Keratinocyte (primary cell): ENCODE data around the gene EMP2. TPM values are rescaled to one million over a fixed set of nuclear protein-coding genes. Genes with fewer than 3 reads are reported as not detected.

Experiments
- DNase-seq: peaks from one replicate; pipeline ENCODE4 v3.0.0-alpha.2; 2011; ENCODE audit warnings: low read depth, missing footprints, low spot score
- FAIRE-seq: peaks from 2 replicates; lab custom pipeline; 2011; peaks lifted over from hg19 to GRCh38; lab: Jason Lieb, UNC
- H2AFZ ChIP-seq: 2 replicates; pipeline ENCODE4 v1.6.0; 2012; ENCODE audit warnings: low read length, control low read depth, inconsistent platforms; ENCODE audit not compliant: control insufficient read depth
- H3K27ac ChIP-seq: 2 replicates; pipeline ENCODE4 v1.5.1; 2011; ENCODE audit warnings: low read length; ENCODE audit not compliant: control insufficient read depth, insufficient read depth
- H3K27me3 ChIP-seq: 3 replicates; pipeline ENCODE4 v1.6.0; 2011; ENCODE audit warnings: low read length; ENCODE audit not compliant: control insufficient read depth, insufficient read depth; ENCODE audit errors: extremely low read depth
- H3K36me3 ChIP-seq, 2 experiments: 2 replicates in 1 of 2; 3 replicates in 1 of 2; pipeline ENCODE4 v1.5.1; 2011; ENCODE audit warnings: low read length in 2 of 2, mild to moderate bottlenecking in 1 of 2; ENCODE audit not compliant: control insufficient read depth in 2 of 2, insufficient read depth in 2 of 2; ENCODE audit errors: extremely low read depth in 1 of 2
- H3K4me1 ChIP-seq: 3 replicates; pipeline ENCODE4 v1.5.1; 2011; ENCODE audit warnings: low read length; ENCODE audit not compliant: control insufficient read depth, insufficient read depth; ENCODE audit errors: extremely low read depth
- H3K4me2 ChIP-seq: 3 replicates; pipeline ENCODE4 v1.6.0; 2011; ENCODE audit warnings: low read depth, low read length; ENCODE audit not compliant: control insufficient read depth, insufficient read depth; ENCODE audit errors: extremely low read depth
- H3K4me3 ChIP-seq, 3 experiments: fragments of 200-600 bp in 1 of 3; sonication (generic) in 1 of 3; 2 replicates in 2 of 3; 3 replicates in 1 of 3; pipeline ENCODE4 v1.5.1; 2011 to 2016; ENCODE audit warnings: low read length in 3 of 3, mild to moderate bottlenecking in 3 of 3, control low read depth in 2 of 3, inconsistent platforms in 1 of 3, low read depth in 1 of 3, mixed read lengths in 1 of 3, mixed run types in 1 of 3, moderate library complexity in 1 of 3; ENCODE audit not compliant: control insufficient read depth in 2 of 3, insufficient read depth in 2 of 3; ENCODE audit errors: extremely low read depth in 1 of 3
- H3K79me2 ChIP-seq: 2 replicates; pipeline ENCODE4 v1.6.0; 2012; ENCODE audit warnings: low read length; ENCODE audit not compliant: control insufficient read depth, insufficient read depth
- H3K9ac ChIP-seq: 3 replicates; pipeline ENCODE4 v1.6.0; 2011; ENCODE audit warnings: low read length; ENCODE audit not compliant: control insufficient read depth, insufficient read depth; ENCODE audit errors: extremely low read depth
- H3K9me1 ChIP-seq: 3 replicates; pipeline ENCODE4 v1.6.0; 2011; ENCODE audit warnings: low read length; ENCODE audit not compliant: control insufficient read depth, insufficient read depth; ENCODE audit errors: extremely low read depth
- H3K9me3 ChIP-seq: 2 replicates; pipeline ENCODE4 v1.5.1; 2012; ENCODE audit warnings: low read depth, low read length; ENCODE audit not compliant: control insufficient read depth
- H4K20me1 ChIP-seq: 3 replicates; pipeline ENCODE4 v1.6.0; 2011; ENCODE audit warnings: low read length; ENCODE audit not compliant: control insufficient read depth, insufficient read depth; ENCODE audit errors: extremely low read depth
- EZH2 ChIP-seq: IDR thresholded peaks from one replicate; pipeline ENCODE4 v1.6.1; 2012; ENCODE audit warnings: inconsistent platforms, mild to moderate bottlenecking, low read length, moderate library complexity
- dilution Hi-C: fragments of 300-500 bp; cut with MboI; formaldehyde crosslinking; loops from one replicate; pipeline ENCODE4 v1.7.0; 2020; ENCODE audit warnings: low sequenced_read_pairs; ENCODE audit not compliant: extremely low pct_ligation_motif_present
- polyA plus RNA-seq, 5 experiments: library from polyadenylated mRNA; depleted of rRNA in 3 of 5; stranded (reverse) in 3 of 5; stranded (forward) in 1 of 5; unstranded in 1 of 5; fragments of >200 nt; gene quantifications; 1 replicate in 1 of 5; 2 replicates in 3 of 5; 3 replicates in 1 of 5; pipeline versions ENCODE4 v1.2.1 to v1.2.3, GENCODE V29; 2011 to 2012; ENCODE audit warnings: missing spikeins in 2 of 5, low read depth in 1 of 5, low replicate concordance in 1 of 5
- TF ChIP-seq, protein P1 (sequence below), 3 experiments: IDR thresholded peaks in 1 of 3; conservative IDR thresholded peaks in 1 of 3; optimal IDR thresholded peaks in 1 of 3; 2 replicates in 2 of 3; 3 replicates in 1 of 3; pipeline versions ENCODE3 to v1.5.1; 2011; ENCODE audit warnings: low read length in 3 of 3, mild to moderate bottlenecking in 3 of 3, moderate library complexity in 2 of 3, control low read depth in 1 of 3, inconsistent platforms in 1 of 3; ENCODE audit not compliant: insufficient read depth in 2 of 3; ENCODE audit errors: extremely low read depth in 1 of 3

EMP2 gene
- polyA plus RNA-seq, 1 donor (not counting 4 experiments of a cell fraction or from before 2014, with no cell fraction given), result 19.1 TPM

DNA sequence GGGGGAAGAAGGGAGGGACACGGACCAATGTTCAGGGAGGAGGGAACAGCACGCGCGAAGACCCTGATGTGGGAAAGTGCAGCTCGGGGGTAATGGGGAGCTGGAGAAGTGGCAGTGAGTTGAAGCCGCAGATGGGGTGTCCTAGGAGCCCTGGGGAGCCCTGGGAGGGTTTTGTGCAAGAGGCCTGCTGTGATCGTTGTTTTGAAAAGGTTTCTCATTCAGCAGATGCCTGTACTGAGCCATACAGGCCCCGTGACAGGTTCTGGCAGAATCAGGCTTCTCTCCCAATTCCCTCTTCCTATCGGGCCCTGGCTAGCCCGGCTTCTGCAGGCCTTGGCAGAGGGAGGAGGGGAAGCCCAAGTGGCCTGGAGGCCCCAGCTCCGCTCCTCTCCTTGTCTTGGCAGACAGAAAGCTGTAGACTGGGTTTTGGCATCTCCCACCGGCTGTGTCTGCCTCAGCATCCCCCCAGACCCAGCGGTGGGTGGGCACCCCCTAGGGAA, 38.4 kb upstream of the EMP2 start:
- Histone ChIP-seq H2AFZ (peak overlapping the region; percentile 53), H3K27me3 (no peaks in the 10 kb centered on the region), H3K4me1 (peaks cover 38% of the 10 kb centered on the region), H3K27ac (peak overlapping the region; percentile 24), H3K9me1 (no peaks in the 10 kb centered on the region), H3K9ac (peak overlapping the region; percentile 9), H3K4me3 (no peak overlapping the region), H3K9me3 (no peaks in the 10 kb centered on the region), H3K79me2 (no peaks in the 10 kb centered on the region), H3K36me3 (no peaks in the 10 kb centered on the region), H4K20me1 (no peaks in the 10 kb centered on the region), H3K4me2 (peak overlapping the region; percentile 22)
- TF ChIP-seq, protein P1, sequence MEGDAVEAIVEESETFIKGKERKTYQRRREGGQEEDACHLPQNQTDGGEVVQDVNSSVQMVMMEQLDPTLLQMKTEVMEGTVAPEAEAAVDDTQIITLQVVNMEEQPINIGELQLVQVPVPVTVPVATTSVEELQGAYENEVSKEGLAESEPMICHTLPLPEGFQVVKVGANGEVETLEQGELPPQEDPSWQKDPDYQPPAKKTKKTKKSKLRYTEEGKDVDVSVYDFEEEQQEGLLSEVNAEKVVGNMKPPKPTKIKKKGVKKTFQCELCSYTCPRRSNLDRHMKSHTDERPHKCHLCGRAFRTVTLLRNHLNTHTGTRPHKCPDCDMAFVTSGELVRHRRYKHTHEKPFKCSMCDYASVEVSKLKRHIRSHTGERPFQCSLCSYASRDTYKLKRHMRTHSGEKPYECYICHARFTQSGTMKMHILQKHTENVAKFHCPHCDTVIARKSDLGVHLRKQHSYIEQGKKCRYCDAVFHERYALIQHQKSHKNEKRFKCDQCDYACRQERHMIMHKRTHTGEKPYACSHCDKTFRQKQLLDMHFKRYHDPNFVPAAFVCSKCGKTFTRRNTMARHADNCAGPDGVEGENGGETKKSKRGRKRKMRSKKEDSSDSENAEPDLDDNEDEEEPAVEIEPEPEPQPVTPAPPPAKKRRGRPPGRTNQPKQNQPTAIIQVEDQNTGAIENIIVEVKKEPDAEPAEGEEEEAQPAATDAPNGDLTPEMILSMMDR (optimal IDR thresholded peaks at IDR 0.05 in 1 of 3, IDR thresholded peaks at IDR 0.05 in 1 of 3, conservative IDR thresholded peaks at IDR 0.05 in 1 of 3; ENCODE audit: extremely low read depth in 1 of 3, insufficient read depth in 2 of 3, low read length in 3 of 3), result no peak
- no peak for TF ChIP-seq EZH2
- dilution Hi-C loops, result no loop called here
- FAIRE-seq (no peak), DNase-seq (no peak)

DNA sequence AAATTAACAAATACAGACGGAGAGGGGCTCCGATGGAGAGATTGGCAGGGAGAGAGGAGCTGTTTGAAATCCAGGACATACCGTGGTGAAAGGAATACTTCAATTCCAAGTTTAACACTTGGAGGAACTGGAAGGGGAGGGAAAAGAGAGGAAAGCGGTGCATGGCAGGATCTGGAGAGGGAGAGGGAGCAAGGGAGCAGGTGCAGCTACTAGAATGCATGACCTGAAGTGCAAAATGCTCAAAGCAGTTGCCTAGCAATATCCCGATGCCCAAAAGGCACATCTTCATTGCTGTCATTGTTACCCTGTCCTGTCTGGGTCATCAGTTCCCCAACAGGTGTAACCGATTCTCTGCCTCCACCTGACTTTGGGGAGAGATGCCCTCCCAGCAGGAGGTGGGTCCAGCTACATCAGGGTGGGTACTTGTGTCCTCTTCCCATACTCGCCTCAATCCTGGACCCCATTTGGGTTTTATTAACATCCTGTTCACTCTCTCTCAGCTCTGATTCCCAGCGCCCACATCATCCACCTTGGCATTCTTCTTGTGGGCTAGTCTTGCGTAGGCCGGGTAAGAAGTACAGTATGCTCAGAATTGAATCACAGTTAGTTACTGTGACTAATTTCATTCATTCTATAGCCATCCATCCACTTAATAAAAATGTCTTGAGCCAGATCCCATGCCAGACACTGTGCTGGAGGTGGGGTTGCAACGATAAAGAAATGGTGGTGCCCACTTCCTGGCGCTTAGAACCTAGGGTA, 37.4 kb upstream of the EMP2 start:
- H3K4me1 ChIP-seq, result peaks cover 38% of the 10 kb centered on the region
- H2AFZ ChIP-seq, result no peak overlapping the region
- no peak for TF ChIP-seq EZH2
- TF ChIP-seq, protein P1 (optimal IDR thresholded peaks at IDR 0.05 in 1 of 3, IDR thresholded peaks at IDR 0.05 in 1 of 3, conservative IDR thresholded peaks at IDR 0.05 in 1 of 3; ENCODE audit: extremely low read depth in 1 of 3, insufficient read depth in 2 of 3, low read length in 3 of 3), result no peak
- H4K20me1 ChIP-seq, result no peaks in the 10 kb centered on the region
- no peaks in the 10 kb centered on the region for H3K79me2 ChIP-seq
- FAIRE-seq (no peak), DNase-seq (no peak)
- no peaks in the 10 kb centered on the region for H3K36me3 ChIP-seq
- H3K9me1 ChIP-seq, result no peaks in the 10 kb centered on the region
- H3K9me3 ChIP-seq, result no peaks in the 10 kb centered on the region
- peak overlapping the region; percentile 75 for H3K4me2 ChIP-seq
- H3K27me3 ChIP-seq, result no peaks in the 10 kb centered on the region
- dilution Hi-C loops, result no loop called here
- no peak overlapping the region for H3K4me3 ChIP-seq
- H3K9ac ChIP-seq, result no peak overlapping the region
- peak overlapping the region; percentile 24 for H3K27ac ChIP-seq
